Urothelium cell line (cell line): ENCODE data around the gene RTN1.

Experiments used
- DNase-seq: peaks from one replicate; pipeline ENCODE4 v3.0.0; 2011; ENCODE audit warnings: low spot score, mixed read lengths
- FAIRE-seq: peaks from 2 replicates; lab custom pipeline; 2011; peaks lifted over from hg19 to GRCh38; lab: Jason Lieb, UNC

The RTN1 gene

GRCh38 chr14:59811073-59811472, 59.5 kb downstream of the RTN1 start:
- DNase-seq (no peak), FAIRE-seq (no peak)

- DNase-seq (no peak), FAIRE-seq (no peak)
These were observed 67.5 kb downstream of the RTN1 start for GRCh38 chr14:59803052-59803540.

GRCh38 chr14:59788176-59788575, 82.4 kb downstream of the RTN1 start:
- no peak for DNase-seq
- no peak for FAIRE-seq

DNA sequence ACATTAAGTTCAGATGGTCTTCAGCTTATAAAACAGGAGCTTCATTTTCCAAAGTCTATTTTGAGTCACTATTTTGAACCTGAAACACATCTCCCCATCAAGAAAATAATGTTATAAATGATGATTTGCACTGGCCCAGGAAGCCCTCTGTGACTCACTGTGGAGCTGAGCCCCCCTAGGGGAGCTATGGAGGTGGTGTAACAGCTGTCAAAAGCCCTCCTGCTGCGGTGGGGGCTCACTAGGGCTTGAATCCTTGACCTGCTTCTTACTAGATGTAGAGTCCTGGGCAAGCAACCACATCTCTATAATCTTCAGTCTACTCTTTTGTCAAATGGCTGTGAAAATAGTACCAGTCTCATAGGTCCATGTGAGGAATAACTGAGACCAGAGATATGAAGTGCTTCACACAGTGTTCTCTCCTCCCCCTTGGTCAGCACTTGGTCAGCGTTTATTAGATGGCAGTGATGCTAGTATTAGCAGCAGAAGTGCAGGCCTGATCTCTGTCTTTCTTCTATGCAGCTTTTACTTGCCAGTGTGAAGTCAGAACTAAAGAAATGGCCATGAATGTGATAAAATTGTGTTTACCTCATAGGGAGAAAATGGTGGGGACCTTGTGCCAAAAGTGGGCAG, 83.4 kb downstream of the RTN1 start:
- DNase-seq (no peak), FAIRE-seq (no peak)

DNA sequence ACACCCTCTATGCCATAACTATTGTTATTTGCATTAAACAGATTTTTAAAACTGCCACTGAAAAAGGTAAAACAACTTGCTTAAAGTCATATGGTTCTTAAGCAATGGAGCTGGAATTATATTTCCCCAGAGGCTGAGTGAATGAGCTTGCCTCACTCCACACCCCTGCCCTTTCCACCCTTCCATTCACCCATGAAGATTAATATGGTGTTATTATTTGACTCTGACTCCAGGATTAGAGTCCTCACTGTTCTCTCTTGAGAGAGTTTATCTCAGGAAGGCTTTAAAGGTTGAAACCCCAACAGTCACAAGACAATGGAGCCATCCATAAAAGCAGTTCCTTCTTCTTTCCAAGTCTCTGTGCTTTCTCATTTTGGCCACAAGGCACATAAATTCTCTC, 84.9 kb downstream of the RTN1 start:
- DNase-seq (no peak), FAIRE-seq (no peak)

GRCh38 chr14:59782760-59783159, 87.8 kb downstream of the RTN1 start:
- no peak for DNase-seq
- FAIRE-seq: no peak

- FAIRE-seq (no peak), DNase-seq (no peak)
These were observed 93.5 kb downstream of the RTN1 start for GRCh38 chr14:59777006-59777579.

- no peak for DNase-seq
- no peak for FAIRE-seq
These were observed 94.1 kb downstream of the RTN1 start for GRCh38 chr14:59776468-59776867.

- DNase-seq (no peak), FAIRE-seq (peak; percentile 53)
These were observed 98.3 kb downstream of the RTN1 start for GRCh38 chr14:59772233-59772632.

DNA sequence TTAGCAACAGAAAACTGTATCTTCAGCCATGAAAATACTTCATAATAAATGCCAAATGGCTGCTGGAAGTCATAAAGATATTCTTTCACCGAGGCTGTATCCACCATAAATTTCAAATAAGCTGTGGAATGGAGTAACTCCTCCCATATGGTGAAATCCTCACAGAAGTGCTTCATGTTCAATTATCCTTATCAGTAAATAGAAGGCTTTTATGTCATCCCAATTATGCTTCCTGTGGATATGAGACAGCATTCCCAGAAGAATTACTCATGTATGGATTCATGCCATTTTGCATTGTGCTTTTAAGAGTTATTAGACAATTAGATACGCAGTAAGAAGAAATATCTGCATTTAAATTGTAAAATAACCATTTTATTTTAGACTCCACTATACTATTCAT, 99.0 kb downstream of the RTN1 start:
- DNase-seq (no peak), FAIRE-seq (no peak)

DNA sequence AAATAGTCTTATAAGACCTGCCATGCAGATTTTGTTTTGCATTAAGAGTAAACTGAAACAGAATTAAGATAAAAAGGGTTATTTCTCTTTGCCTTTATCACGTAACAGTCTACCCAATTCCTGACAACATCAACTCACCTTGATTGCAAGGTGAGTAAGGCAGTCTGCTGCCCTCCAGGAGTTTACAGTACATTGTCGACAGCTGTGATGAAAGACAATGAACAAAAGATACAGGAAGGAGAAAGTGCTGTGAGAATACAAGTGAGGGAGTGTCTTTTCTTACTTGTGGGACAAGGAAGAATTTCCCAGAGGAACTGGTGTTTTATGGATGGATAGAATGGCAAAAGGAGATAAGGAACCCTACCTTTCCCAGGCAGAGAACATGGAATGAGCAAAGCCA, 101.0 kb downstream of the RTN1 start:
- no peak for DNase-seq
- FAIRE-seq: no peak

DNA sequence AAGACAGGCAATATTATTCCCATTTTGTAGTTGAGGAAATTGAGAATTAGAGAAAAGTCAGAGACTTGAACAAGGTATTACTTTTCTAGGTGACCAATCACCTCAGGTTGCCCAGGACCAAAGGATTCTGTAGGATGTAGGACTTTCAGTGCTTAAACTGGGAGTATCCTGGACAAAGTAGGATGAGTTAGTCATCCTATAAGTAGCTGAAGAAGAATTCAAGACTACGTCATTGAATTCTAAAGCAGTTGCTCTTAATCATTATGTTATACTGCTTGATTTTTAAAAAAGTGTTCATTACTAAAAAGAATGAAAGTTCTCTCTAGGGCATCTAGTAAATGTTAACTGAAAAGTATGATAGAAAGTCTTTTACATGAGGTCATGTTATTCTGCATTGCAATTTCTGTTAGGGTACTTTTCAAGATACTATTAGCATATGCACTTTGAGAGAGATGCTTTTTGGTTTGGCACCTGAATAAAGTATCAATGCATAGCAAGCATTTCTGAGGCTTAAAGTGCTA, 101.7 kb downstream of the RTN1 start:
- no peak for FAIRE-seq
- no peak for DNase-seq

DNA sequence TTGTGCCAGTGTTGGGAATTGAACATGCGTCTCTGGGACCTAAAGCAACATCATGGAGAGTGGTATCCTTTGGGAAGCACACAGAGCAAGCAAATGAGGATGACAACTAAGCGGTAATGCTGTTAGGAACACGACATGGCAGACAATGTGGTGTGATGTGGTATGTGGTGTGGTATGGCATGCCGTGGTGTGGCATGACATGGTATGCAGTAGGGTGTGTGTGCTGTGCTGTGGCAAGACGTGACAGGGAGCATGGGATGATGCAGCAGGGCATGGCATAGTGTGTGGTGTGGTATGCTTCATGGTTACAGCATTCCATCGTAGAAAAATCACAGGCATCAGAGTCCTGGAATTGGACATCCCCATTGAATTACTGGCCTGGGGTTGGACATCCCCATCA, 108.7 kb downstream of the RTN1 start:
- DNase-seq (no peak), FAIRE-seq (peak; percentile 99)

- FAIRE-seq (no peak), DNase-seq (no peak)
These were observed 115.0 kb downstream of the RTN1 start for GRCh38 chr14:59755409-59756135.

DNA sequence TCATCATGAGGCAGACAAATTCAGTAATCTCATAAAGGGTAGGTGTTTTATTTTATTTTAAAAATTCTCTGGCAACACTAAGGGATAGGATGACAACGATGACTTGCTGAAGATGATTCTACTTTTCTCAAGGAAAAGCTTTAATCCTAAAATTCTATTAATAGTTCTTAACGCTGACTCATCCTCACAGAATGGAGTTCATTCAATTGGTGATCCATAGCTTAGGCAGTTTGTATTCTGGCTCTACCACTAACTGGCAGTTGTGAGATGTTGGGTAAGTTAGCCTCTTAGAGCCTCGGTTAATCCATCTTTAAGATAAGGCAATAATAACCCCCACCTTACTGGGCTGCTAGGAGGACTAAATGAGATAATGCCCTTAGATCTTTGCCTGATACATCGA, 116.3 kb downstream of the RTN1 start:
- peak; percentile 63 for FAIRE-seq
- no peak for DNase-seq

GRCh38 chr14:59753512-59753911, 117.1 kb downstream of the RTN1 start:
- no peak for FAIRE-seq

DNA sequence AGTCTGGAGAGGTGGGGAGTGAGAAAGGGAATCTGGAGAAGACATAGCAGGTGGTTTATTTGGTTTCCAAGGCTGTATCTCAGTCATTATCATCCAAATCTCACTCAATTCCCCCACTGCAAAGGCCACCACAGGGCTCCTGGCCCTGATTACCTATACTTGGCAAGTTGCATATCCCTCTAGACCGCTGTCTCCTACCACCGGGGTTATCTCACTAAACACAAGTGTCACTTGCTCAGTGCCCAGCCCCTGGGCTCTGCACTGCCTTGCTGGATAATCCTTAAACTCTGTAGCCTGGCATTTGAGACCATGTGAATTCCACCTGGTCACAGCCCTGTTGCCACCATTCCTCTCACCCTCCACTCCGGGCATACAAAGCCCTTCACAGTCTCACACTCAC, 119.0 kb downstream of the RTN1 start:
- FAIRE-seq (peak; percentile 5), DNase-seq (no peak)

More at GRCh38 chr14:59753512-59753911, 117.1 kb downstream of the RTN1 start:
- DNase-seq: no peak

- no peak for DNase-seq
- FAIRE-seq: no peak
These were observed 130.8 kb downstream of the RTN1 start for GRCh38 chr14:59739794-59740193.

DNA sequence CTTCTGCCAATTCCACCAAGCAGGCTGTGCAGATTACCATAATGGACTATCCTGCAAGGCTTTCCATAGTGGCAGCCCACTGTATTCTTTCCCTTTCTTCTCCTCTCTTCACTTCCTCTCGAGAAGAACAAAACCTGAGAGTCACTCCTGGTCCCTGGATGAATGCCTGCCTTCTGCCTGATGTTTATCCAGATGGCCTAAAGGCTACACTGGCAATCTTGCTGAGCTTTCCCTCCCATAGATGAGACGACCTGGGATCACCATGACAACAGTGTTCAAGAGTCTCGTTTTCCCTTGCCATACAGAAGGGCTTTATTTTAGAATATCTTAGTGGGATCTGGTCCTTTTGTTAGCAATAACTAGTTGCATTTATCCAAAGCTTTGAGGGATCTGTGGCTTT, 142.3 kb downstream of the RTN1 start:
- no peak for DNase-seq
- FAIRE-seq: no peak

DNA sequence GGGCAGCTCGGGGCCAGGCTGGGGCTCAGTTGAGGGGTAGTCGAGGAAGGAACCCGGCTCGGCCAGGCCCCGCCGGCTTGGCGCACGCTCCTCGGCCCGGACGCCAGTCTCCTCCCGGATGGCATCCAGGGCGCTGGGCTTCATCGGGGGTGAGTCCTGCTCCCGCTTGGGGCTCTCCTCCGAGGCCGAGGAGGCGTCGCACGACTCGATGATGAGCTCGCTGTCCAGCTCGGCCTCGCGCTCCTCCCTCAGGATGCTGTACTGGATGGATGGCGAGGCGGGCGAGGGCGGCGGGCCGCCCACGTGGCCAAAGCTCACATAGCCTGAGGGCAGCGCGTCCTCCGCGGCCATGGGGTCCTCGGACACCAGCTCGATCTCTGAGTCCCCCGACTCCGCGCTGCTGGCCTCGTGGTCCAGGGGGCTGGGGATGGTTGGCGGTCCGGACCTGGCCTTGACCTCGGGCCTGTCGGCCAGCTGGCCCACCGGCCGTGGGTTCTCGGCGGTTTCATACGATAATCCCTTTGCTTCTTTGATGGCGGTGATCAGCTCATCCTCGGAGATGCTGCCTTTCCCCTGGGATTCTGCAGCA, 143.4 kb downstream of the RTN1 start:
- FAIRE-seq (peak; percentile 50), DNase-seq (no peak)

DNA sequence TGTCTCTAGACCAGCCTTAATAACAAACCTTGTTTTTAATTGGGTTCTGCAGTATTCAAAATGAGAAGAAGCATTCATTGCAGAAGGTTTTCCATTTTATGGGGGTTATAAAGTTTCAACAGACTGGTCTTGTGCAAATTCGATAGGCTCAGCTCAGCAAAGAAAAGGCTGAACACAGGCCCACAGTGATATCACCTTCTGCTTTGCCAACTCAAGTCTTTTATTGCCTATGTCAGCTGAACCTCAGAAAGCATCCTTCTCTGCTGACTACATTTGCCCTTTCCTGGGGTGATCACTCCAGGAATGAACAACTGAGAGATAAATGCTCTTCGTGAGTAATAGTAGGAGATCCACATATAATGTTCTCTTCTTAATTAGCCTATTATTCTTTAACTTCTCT, 159.5 kb downstream of the RTN1 start:
- DNase-seq (no peak), FAIRE-seq (peak; percentile 76)
